T-helper 2 cell treated with Interferon-gamma antibody and Interleukin-4, amounts not matched to agents 100 ng/mL and 5 ng/mL, for 36 hours (primary cell): ENCODE data around the gene CEACAM1. TPM values are rescaled to one million over a fixed set of nuclear protein-coding genes. Genes with fewer than 3 reads are reported as not detected.
"Not testable (repeated sequence)": the region's sequence is repeated elsewhere in the genome, so short reads cannot be mapped to it uniquely, and the experiment has no call there.

Experiments
- intact Hi-C: fragments of 100-400 bp; cut with micrococcal nuclease; formaldehyde crosslinking; loops from one replicate; pipeline ENCODE4 v1.15.1; 2023
- total RNA-seq: library from RNA; stranded (reverse); gene quantifications from 2 replicates; pipeline ENCODE4 v1.2.3, GENCODE V29; 2022

Gene CEACAM1
- total RNA-seq, 1 donor from 2014 or later: 27.6 TPM

- intact Hi-C loops: no loop called here
These were observed 15.5 kb downstream of the CEACAM1 start for GRCh38 chr19:42512743-42513304.

- intact Hi-C loops: no loop called here
These were observed 16.1 kb downstream of the CEACAM1 start for GRCh38 chr19:42512130-42512636.

GRCh38 chr19:42511340-42511739 is 16.9 kb downstream of the CEACAM1 start:
- intact Hi-C loops: no loop called here

GRCh38 chr19:42508892-42509444 is 19.3 kb downstream of the CEACAM1 start:
- intact Hi-C loops: no loop called here

GRCh38 chr19:42505066-42505465 is 23.2 kb downstream of the CEACAM1 start:
- intact Hi-C loops: no loop called here

GRCh38 chr19:42501733-42502132 is 26.5 kb downstream of the CEACAM1 start:
- intact Hi-C loops: no loop called here

- intact Hi-C loops: not testable (repeated sequence)
These were observed 27.0 kb downstream of the CEACAM1 start for GRCh38 chr19:42501243-42501642.

- intact Hi-C loops: no loop called here
These were observed 30.0 kb downstream of the CEACAM1 start for GRCh38 chr19:42498169-42498757.

GRCh38 chr19:42497492-42498168 is 30.7 kb downstream of the CEACAM1 start:
- intact Hi-C loops: no loop called here

- intact Hi-C loops: no loop called here
These were observed 31.7 kb downstream of the CEACAM1 start for GRCh38 chr19:42496460-42497133.

GRCh38 chr19:42495663-42496062 is 32.6 kb downstream of the CEACAM1 start:
- intact Hi-C loops: no loop called here

GRCh38 chr19:42494321-42494720 is 34.0 kb downstream of the CEACAM1 start:
- intact Hi-C loops: no loop called here

GRCh38 chr19:42488783-42489521 is 39.3 kb downstream of the CEACAM1 start:
- intact Hi-C loops: no loop called here

- intact Hi-C loops: no loop called here
These were observed 40.5 kb downstream of the CEACAM1 start for GRCh38 chr19:42487798-42488178.

GRCh38 chr19:42487032-42487797 is 41.1 kb downstream of the CEACAM1 start:
- intact Hi-C loops: no loop called here

- intact Hi-C loops: not testable (repeated sequence)
These were observed 43.2 kb downstream of the CEACAM1 start for GRCh38 chr19:42485036-42485435.

GRCh38 chr19:42480335-42481095 is 47.8 kb downstream of the CEACAM1 start:
- intact Hi-C loops: no loop called here

- intact Hi-C loops: no loop called here
These were observed 48.5 kb downstream of the CEACAM1 start for GRCh38 chr19:42479736-42480135.

- intact Hi-C loops: no loop called here
These were observed 49.4 kb downstream of the CEACAM1 start for GRCh38 chr19:42478765-42479311.
